Endodermal cell (in vitro differentiated cells): ENCODE results near the gene PTPRN2. TPM values are rescaled to one million over a fixed set of nuclear protein-coding genes. Genes with fewer than 3 reads are reported as not detected.

Experiments used
- DNase-seq: peaks from one replicate; pipeline ENCODE4 v3.0.0-alpha.2; 2017
- H3K27ac ChIP-seq: 2 replicates; pipeline ENCODE4 v1.5.1; 2013; ENCODE audit warnings: mild to moderate bottlenecking, low read depth, low read length, moderate library complexity
- H3K27me3 ChIP-seq: 2 replicates; pipeline ENCODE4 v1.6.1; 2013; ENCODE audit warnings: mild to moderate bottlenecking, low read length, moderate library complexity; ENCODE audit not compliant: insufficient read depth, control insufficient read depth, poor library complexity, severe bottlenecking
- H3K36me3 ChIP-seq: 2 replicates; pipeline ENCODE4 v1.7.0; 2013; ENCODE audit warnings: mild to moderate bottlenecking, low read length, moderate library complexity; ENCODE audit not compliant: control insufficient read depth, insufficient read depth
- H3K4me1 ChIP-seq: one replicate; pipeline ENCODE4 v1.7.0; 2013; ENCODE audit warnings: low read length; ENCODE audit not compliant: control insufficient read depth, insufficient read depth
- H3K4me3 ChIP-seq: 2 replicates; pipeline ENCODE4 v1.5.1; 2013; ENCODE audit warnings: mild to moderate bottlenecking, low read length, moderate library complexity
- H3K9ac ChIP-seq: 2 replicates; pipeline ENCODE4 v1.6.1; 2013; ENCODE audit warnings: mild to moderate bottlenecking, low read length, moderate library complexity; ENCODE audit not compliant: poor library complexity, severe bottlenecking; ENCODE audit errors: extremely low read depth
- H3K9me3 ChIP-seq: 2 replicates; pipeline ENCODE4 v1.6.1; 2013; ENCODE audit warnings: mild to moderate bottlenecking, low read length, moderate library complexity; ENCODE audit not compliant: control insufficient read depth
- H3K27ac Mint-ChIP-seq: 2 replicates; pipeline ENCODE4 v1.8.0; 2020; ENCODE audit warnings: mixed read lengths
- H3K27me3 Mint-ChIP-seq: 2 replicates; pipeline ENCODE4 v1.8.0; 2021; ENCODE audit warnings: mild to moderate bottlenecking, mixed read lengths; ENCODE audit not compliant: insufficient read depth
- H3K36me3 Mint-ChIP-seq: 2 replicates; pipeline ENCODE4 v1.8.0; 2020; ENCODE audit warnings: low read depth, mixed read lengths
- H3K4me1 Mint-ChIP-seq: 2 replicates; pipeline ENCODE4 v1.8.0; 2020; ENCODE audit warnings: mixed read lengths
- H3K4me3 Mint-ChIP-seq: 2 replicates; pipeline ENCODE4 v1.8.0; 2020; ENCODE audit warnings: mild to moderate bottlenecking, moderate library complexity, mixed read lengths
- H3K9me3 Mint-ChIP-seq: 2 replicates; pipeline ENCODE4 v1.8.0; 2020; ENCODE audit warnings: mild to moderate bottlenecking, mixed read lengths
- WGBS, 2 experiments: methylation state at CpG; one replicate each; pipeline versions ENCODE4 v1.1.5 to v1.1.7; 2013; ENCODE audit warnings: missing lambda C conversion rate in 2 of 2, mixed read lengths in 1 of 2; ENCODE audit not compliant: insufficient coverage in 1 of 2, insufficient read length in 1 of 2; 5-methylcytosine and 5-hydroxymethylcytosine counted together
- total RNA-seq, 2 donors: library from RNA; stranded (reverse); fragmentation: NEBNext Ultra II Directional in 1 of 2; extraction: Animal tissue kit (Norgen Biotek cat#: 25700) in 1 of 2; gene quantifications; 2 replicates in 1 of 2; 3 replicates in 1 of 2; pipeline ENCODE4 v1.2.1, GENCODE V29; 2021
- TF ChIP-seq, protein P1 (sequence below): fragments of 200-600 bp; sonication (generic); conservative IDR thresholded peaks from 2 replicates; pipeline ENCODE4 v1.5.0; 2021; ENCODE audit warnings: antibody characterized with exemption, mild to moderate bottlenecking

PTPRN2 gene
- total RNA-seq, 2 donors from 2014 or later, result 0.69 to 1.2 TPM

DNA sequence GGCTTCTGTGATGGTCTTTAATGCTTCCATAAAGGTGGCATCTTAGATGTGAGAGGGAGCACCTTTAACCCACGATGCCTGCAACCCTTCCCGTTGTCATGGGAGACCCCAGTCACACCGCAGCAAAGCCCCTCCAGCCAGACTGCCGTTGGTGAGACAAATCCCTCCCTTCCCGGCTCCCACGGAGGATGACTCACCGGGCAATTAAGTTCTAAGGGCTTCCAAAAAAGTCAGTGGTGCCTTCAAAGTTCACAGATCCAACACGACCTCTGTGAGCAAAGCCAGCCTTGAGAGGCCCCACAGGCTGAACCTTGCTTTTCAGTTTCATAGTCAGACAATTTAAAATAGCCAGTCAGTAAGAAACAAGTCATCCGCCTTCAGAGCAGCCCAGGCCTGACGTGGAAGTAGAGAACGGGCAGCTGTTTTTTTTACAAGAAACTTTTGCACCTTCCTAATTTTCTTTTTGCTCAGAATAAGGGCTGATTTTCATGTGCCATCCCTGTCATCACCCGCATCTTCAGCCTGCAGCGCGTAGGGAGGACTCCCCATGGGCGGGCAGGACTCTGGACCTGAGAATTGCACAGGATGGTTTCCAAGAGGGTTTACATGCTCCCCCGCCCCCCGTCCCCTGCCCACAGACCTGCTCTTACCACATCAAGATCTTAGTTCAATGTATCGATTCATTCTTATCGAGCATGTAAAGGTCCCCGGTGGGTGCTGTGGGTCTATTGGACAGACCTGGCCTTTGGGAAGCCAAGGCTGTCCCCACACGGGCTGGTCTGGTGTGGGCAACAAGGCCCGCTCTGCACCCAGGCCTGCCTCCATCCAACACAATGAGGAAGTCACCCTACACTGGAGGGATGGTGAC, 916.9 kb downstream of the PTPRN2 start:
- Histone ChIP-seq H3K4me3 (no peak overlapping the region), H3K4me1 (no peaks in the 10 kb centered on the region), H3K9ac (no peak overlapping the region), H3K9me3 (peaks cover 38% of the 10 kb centered on the region), H3K27ac (no peak overlapping the region), H3K27me3 (no peaks in the 10 kb centered on the region), H3K36me3 (no peaks in the 10 kb centered on the region)
- no peaks in the 10 kb centered on the region for H3K4me1 Mint-ChIP-seq
- WGBS, 2 experiments, result 71 to 82% methylated on average over 16 to 22 of the region's 22 CpGs
- peak; percentile 61 for DNase-seq
- TF ChIP-seq, protein P1, sequence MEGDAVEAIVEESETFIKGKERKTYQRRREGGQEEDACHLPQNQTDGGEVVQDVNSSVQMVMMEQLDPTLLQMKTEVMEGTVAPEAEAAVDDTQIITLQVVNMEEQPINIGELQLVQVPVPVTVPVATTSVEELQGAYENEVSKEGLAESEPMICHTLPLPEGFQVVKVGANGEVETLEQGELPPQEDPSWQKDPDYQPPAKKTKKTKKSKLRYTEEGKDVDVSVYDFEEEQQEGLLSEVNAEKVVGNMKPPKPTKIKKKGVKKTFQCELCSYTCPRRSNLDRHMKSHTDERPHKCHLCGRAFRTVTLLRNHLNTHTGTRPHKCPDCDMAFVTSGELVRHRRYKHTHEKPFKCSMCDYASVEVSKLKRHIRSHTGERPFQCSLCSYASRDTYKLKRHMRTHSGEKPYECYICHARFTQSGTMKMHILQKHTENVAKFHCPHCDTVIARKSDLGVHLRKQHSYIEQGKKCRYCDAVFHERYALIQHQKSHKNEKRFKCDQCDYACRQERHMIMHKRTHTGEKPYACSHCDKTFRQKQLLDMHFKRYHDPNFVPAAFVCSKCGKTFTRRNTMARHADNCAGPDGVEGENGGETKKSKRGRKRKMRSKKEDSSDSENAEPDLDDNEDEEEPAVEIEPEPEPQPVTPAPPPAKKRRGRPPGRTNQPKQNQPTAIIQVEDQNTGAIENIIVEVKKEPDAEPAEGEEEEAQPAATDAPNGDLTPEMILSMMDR, result no peak
- no peak overlapping the region for H3K27ac Mint-ChIP-seq
- H3K9me3 Mint-ChIP-seq, result no peaks in the 10 kb centered on the region
- peaks cover 7% of the 10 kb centered on the region for H3K27me3 Mint-ChIP-seq
- no peak overlapping the region for H3K4me3 Mint-ChIP-seq
- H3K36me3 Mint-ChIP-seq, result no peaks in the 10 kb centered on the region

DNA sequence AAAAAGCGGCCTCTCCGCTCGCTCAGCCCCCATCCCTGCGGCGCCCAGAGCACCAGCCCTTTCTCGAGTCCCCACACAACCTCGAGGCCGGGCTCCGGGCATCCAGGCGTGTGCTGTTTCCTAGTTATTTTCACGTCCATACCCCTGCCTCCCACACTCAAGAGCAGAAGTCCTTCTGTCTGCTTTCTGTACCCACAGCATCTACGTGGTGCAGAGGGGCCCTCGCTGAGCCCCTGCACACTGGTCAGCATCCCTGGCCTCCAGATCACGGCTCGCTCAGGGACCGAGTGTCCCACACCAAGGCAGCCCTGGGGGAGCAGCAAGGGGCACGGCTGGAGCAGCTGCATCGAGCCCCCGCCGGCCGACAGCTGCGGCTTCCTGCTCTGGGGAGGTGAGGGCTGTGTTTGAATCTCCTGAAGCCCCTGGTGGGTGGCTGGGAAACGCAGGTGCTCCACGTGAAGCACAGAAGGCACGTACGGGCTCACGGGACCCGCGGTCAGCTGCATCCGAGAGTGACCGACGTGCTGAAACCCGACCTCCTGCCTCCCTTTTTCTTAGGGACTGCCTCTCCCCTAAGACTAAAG, 917.8 kb downstream of the PTPRN2 start:
- H3K4me1 Mint-ChIP-seq, result no peaks in the 10 kb centered on the region
- H3K27me3 ChIP-seq, result no peaks in the 10 kb centered on the region
- no peaks in the 10 kb centered on the region for H3K36me3 Mint-ChIP-seq
- H3K9me3 Mint-ChIP-seq, result no peaks in the 10 kb centered on the region
- no peak overlapping the region for H3K4me3 Mint-ChIP-seq
- H3K9me3 ChIP-seq, result peaks cover 46% of the 10 kb centered on the region
- 79 to 87% methylated on average over 26 to 33 of the region's 33 CpGs for WGBS, 2 experiments
- no peak overlapping the region for H3K4me3 ChIP-seq
- no peak overlapping the region for H3K27ac ChIP-seq
- H3K4me1 ChIP-seq, result no peaks in the 10 kb centered on the region
- peaks cover 5% of the 10 kb centered on the region for H3K27me3 Mint-ChIP-seq
- no peaks in the 10 kb centered on the region for H3K36me3 ChIP-seq
- peak; percentile 63 for DNase-seq
- no peak overlapping the region for H3K27ac Mint-ChIP-seq
- H3K9ac ChIP-seq, result no peak overlapping the region
- TF ChIP-seq, protein P1, result no peak

DNA sequence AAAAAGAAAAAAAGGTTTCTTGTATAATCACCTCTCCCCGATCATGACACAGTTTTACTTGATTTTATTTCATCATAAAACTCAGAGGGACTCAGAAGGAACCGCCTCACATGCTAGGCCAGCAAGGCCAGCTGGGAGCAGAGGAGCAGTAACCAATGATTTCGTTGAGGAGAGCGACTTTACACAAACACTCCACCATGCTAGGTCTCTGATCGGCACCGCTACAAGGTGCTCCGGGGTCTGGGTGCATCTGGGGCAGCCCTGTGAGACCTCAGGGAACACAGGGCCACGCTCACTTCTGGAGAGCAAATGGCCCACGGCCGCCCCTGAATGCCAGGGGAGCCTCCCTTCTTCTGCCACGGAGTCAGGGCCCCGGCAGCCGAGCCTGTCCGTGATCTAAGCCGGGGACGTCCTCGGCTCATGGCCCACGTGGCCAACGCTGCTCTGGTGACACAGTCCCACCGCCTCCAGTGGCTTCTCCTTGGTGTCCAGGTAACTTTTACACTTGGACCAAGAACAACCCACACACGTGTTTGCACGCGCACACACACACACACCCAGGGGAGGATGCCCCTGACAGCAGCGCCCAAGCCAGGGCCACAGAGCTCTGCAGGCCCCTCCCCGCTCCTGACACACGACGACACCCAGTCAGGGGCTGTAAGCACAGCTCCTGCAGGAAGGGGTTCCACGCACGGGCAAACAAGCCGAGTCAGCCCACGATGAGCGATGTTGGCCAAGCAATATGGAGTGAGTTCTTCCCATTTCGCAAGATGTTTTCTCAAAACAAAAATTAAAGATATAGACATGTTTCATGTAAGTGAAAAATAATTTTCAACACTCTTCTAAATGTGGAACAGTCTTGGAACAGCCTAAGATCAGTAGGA, 918.5 kb downstream of the PTPRN2 start:
- Histone ChIP-seq H3K27me3 (no peaks in the 10 kb centered on the region), H3K9me3 (peaks cover 48% of the 10 kb centered on the region), H3K4me3 (no peak overlapping the region), H3K4me1 (no peaks in the 10 kb centered on the region), H3K9ac (no peak overlapping the region), H3K36me3 (no peaks in the 10 kb centered on the region), H3K27ac (no peak overlapping the region)
- H3K27me3 Mint-ChIP-seq, result peaks cover 5% of the 10 kb centered on the region
- TF ChIP-seq, protein P1, result no peak
- H3K36me3 Mint-ChIP-seq, result no peaks in the 10 kb centered on the region
- no peak for DNase-seq
- 84% methylated on average over 15 to 33 of the region's 33 CpGs for WGBS, 2 experiments
- no peak overlapping the region for H3K27ac Mint-ChIP-seq
- H3K4me1 Mint-ChIP-seq, result no peaks in the 10 kb centered on the region
- H3K9me3 Mint-ChIP-seq, result no peaks in the 10 kb centered on the region
- no peak overlapping the region for H3K4me3 Mint-ChIP-seq
